GM10248 (cell line): ENCODE results near the gene KLK15.

Experiments
- CTCF ChIA-PET: fragments of 300-600 bp; sonication (Branson Sonifier 250); formaldehyde crosslinking; extraction: SDS; loops from one replicate; lab custom pipeline; 2021; ENCODE audit warnings: antibody characterized with exemption; lab: Yijun Ruan, JAX
- POLR2A ChIA-PET: fragments of 350-650 bp; sonication (Branson Sonifier 250); formaldehyde crosslinking; extraction: SDS; loops from one replicate; lab custom pipeline; 2020; ENCODE audit warnings: antibody characterized with exemption; lab: Yijun Ruan, JAX
- DNase-seq: peaks from one replicate; pipeline ENCODE4 v3.0.0; 2012; ENCODE audit errors: extremely low spot score
- CTCF ChIP-seq: IDR thresholded peaks from 2 replicates; pipeline ENCODE4 v1.5.1; 2012; ENCODE audit warnings: mild to moderate bottlenecking, low read depth; ENCODE audit errors: extremely low read depth, missing control alignments, control extremely low read depth

KLK15 gene

DNA sequence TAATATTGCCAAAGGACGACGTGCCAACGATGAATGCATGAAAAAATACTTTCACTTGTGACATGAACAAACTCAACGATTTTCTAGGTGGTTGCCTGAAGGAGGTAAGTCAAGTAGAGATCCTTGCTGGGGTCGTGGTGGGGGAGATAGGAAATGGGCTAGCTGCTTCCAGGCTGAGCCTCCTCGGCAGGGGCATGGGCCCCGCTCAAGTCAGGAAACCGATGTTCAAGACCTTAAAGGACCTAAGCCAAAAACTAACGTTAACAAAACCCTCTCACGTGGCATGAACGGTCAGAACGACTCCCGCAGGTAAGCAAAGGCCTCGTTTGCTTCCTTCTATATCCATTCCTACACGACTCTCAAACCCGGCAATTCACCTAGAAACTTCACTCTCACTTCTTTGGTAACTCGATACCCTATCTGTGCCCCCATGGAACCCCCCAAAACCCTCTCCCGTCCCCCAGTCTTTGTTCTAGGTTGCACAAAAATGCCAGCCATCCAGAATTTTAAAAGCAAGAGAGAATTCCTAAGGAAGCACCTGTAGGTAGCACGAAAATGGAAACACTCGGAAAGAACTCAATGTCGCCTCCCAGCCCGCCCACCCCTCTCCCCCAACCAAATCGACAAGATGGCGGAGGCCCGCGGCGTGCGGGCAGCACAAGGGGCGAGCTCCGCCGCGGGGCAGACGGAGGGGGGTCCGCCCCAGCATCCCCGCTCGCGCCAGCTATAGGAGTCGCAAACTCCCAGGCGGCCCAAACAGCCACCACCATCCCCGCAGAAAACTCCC is 29.5 kb downstream of the KLK15 start:
- POLR2A ChIA-PET, result interaction anchor here (0.6 to 2.2 kb wide), 12 partner anchors 9 to 906 kb away, joined by 3 to 13 read pairs (median 4); partner anchors contain the start of gene KLK4
- DNase-seq, result no peak
- CTCF ChIA-PET, result interaction anchor here (1.1 to 2.4 kb wide), 3 partner anchors 17 to 118 kb away, joined by 3 to 12 read pairs (median 3); no protein-coding TSS in a partner anchor
- TF ChIP-seq CTCF, result no peak

DNA sequence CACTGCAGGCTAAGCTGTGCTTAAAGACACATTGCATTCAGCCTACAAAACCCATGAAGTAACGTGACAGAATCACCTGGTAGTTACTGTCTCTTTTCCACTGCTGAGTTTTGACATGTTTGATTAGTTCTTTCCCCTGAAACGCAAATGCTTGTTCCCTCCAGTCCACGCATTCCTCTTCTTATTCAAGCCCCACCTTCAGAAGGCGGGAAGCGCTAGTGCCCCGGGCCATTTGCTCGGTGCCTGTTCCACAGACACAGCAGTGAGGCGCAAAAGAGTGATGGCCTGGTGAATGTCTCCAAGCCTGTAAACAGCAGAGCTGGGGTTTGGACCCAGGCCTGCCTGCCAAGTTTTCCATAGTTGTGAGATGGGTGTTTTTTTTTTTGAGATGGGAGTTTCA is 32.3 kb downstream of the KLK15 start:
- no peak for TF ChIP-seq CTCF
- ChIA-PET CTCF (interaction anchor here (1.2 to 1.4 kb wide), 2 partner anchors 17 to 76 kb away, joined by 3 read pairs; no protein-coding TSS in a partner anchor), POLR2A (interaction anchor here (0.6 kb wide), 1 partner anchor 215 kb away, joined by 3 read pairs; no protein-coding TSS in a partner anchor)
- no peak for DNase-seq

- ChIA-PET CTCF (interaction anchor here (8.2 kb wide), 1 partner anchor 122 kb away, joined by 64 read pairs; no protein-coding TSS in a partner anchor), POLR2A (no interaction called here)
- no peak for TF ChIP-seq CTCF
- DNase-seq, result no peak
These were observed 33.9 kb downstream of the KLK15 start for GRCh38 chr19:50799547-50799851.

DNA sequence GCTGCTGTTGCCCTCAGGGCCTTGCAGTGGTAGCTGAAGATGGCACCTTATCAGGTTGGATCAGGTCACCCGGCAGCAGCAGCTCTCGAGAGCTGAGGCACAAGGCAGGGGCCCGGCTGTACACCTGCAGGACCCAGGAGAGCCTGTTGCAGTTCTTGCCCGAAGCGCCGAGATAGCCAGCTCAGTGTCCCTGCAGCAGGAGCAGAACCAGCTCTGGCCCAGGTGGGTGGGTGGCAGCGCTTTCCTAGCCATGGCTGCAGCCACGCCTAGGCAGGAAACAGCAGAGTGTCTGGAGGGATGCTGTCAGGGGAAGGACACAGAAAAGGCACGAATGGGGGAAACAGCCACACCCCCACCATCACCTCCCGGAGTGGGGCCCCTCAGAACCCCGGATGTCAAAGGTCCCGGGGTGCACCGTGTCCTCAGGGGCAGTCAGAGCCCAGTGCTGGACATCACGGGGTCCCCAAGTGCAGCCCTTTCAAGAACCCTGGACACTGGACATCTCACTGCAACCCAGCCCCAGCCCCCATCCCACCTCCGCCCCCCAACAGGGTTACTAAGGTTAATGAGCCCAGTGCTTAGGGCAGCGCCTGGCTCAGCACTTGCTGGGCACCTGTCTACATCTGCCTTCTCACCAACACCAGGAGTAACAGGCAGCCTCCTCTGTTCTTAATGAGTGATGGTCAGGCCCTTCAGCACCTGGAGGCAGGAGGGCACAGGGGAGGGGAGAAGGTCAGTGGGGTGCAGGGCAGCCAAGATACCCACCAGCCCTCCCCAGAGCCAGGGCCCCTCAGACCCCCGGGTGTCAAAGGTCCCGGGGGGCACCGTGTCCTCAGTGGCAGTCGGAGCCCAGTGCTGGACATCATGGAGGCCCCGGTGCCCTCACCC is 34.5 kb downstream of the KLK15 start:
- ChIA-PET CTCF (interaction anchor here (8.2 kb wide), 1 partner anchor 123 kb away, joined by 64 read pairs; no protein-coding TSS in a partner anchor), POLR2A (interaction anchor here (1.8 kb wide), 1 partner anchor 19 kb away, joined by 6 read pairs; no protein-coding TSS in a partner anchor)
- no peak for TF ChIP-seq CTCF
- DNase-seq, result no peak

- TF ChIP-seq CTCF, result no peak
- ChIA-PET CTCF (interaction anchor here (6.7 to 8.2 kb wide), 2 partner anchors 14 to 123 kb away, joined by 31 to 64 read pairs; no protein-coding TSS in a partner anchor), POLR2A (interaction anchor here (1.8 kb wide), 1 partner anchor 20 kb away, joined by 6 read pairs; no protein-coding TSS in a partner anchor)
- DNase-seq, result no peak
These were observed 35.4 kb downstream of the KLK15 start for GRCh38 chr19:50797781-50798658.
